Heart left ventricle (tissue), 16 donors: ENCODE data around the gene IL17REL. TPM values are rescaled to one million over a fixed set of nuclear protein-coding genes. Genes with fewer than 3 reads are reported as not detected.

Experiments used
- ATAC-seq, 4 donors: fragments of 200-7000 bp; cut with Tn5 transposase; one replicate each; pipeline ENCODE4 v1.9.1; 2020 to 2022; ENCODE audit warnings: moderate library complexity in 4 of 4, mild to moderate bottlenecking in 3 of 4, moderate number of reproducible peaks in 1 of 4
- DNase-seq, 5 donors: peaks; one replicate each; pipeline ENCODE4 v3.0.0-alpha.2; 2020
- H3K27ac ChIP-seq, 12 donors: fragments of 200-600 bp; sonication (generic) in 4 of 12; one replicate each; pipeline versions ENCODE4 v1.5.0 to v1.8.0; 2016 to 2022; ENCODE audit warnings: mild to moderate bottlenecking in 2 of 12
- H3K27me3 ChIP-seq, 9 donors: fragments of 200-600 bp; sonication (generic) in 2 of 9; one replicate each; pipeline versions ENCODE4 v1.5.1 to v1.8.0; 2016 to 2022; ENCODE audit warnings: mild to moderate bottlenecking in 3 of 9
- H3K36me3 ChIP-seq, 9 donors: fragments of 200-600 bp; sonication (generic) in 2 of 9; one replicate each; pipeline versions ENCODE4 v1.5.0 to v1.8.0; 2018 to 2022; ENCODE audit warnings: mild to moderate bottlenecking in 2 of 9
- H3K4me1 ChIP-seq, 12 donors: fragments of 200-600 bp; sonication (generic) in 4 of 12; one replicate each; pipeline versions ENCODE4 v1.5.0 to v1.8.0; 2016 to 2022; ENCODE audit warnings: mild to moderate bottlenecking in 3 of 12
- H3K4me3 ChIP-seq, 12 donors: fragments of 200-600 bp; sonication (generic) in 4 of 12; one replicate each; pipeline versions ENCODE4 v1.5.0 to v1.8.0; 2017 to 2022; ENCODE audit warnings: mild to moderate bottlenecking in 9 of 12, moderate library complexity in 4 of 12
- H3K9me3 ChIP-seq, 12 donors: fragments of 200-600 bp; sonication (generic) in 4 of 12; one replicate each; pipeline versions ENCODE4 v1.5.0 to v1.8.0; 2016 to 2022; ENCODE audit warnings: mild to moderate bottlenecking in 1 of 12
- CTCF ChIP-seq, 12 donors: fragments of 200-600 bp; sonication (generic) in 4 of 12; IDR thresholded peaks; one replicate each; pipeline versions ENCODE4 v1.5.0 to v1.8.0; 2018 to 2022; ENCODE audit warnings: antibody characterized with exemption in 12 of 12, mild to moderate bottlenecking in 5 of 12
- POLR2A ChIP-seq, 2 donors: fragments of 450-650 bp; IDR thresholded peaks; one replicate each; pipeline ENCODE4 v1.6.1; 2017; ENCODE audit warnings: antibody characterized with exemption in 2 of 2, mild to moderate bottlenecking in 2 of 2, moderate library complexity in 2 of 2
- WGBS, 4 donors: extraction: QIAGEN DNeasy Blood & Tissue Kit in 2 of 4; methylation state at CpG; one replicate each; pipeline versions ENCODE4 v1.1.5 to v1.1.7; 2013 to 2018; 5-methylcytosine and 5-hydroxymethylcytosine counted together
- intact Hi-C, 10 donors: fragments of 100-400 bp; cut with DNase I; formaldehyde crosslinking; loops; one replicate each; pipeline versions ENCODE4 v1.11.1 to v1.14.2; 2022
- long read RNA-seq, 3 donors: library from polyadenylated mRNA; unstranded; transcript quantifications; one replicate each; pipeline ENCODE4 v2.0.0, GENCODE V29; 2020 to 2021
- polyA plus RNA-seq, 2 donors: library from polyadenylated mRNA; stranded (reverse); fragments of 200-250 nt; gene quantifications; one replicate each; pipeline ENCODE4 v1.2.3, GENCODE V29; 2013
- total RNA-seq, 9 donors: library from RNA; depleted of rRNA in 2 of 9; stranded (reverse); fragments of >200 nt in 2 of 9; fragmentation: NEBNext Ultra II Directional in 3 of 9; extraction: Animal tissue kit (Norgen Biotek cat#: 25700) in 3 of 9; gene quantifications; one replicate each; pipeline versions ENCODE4 v1.1.0 to v1.2.4, GENCODE V29; 2016 to 2023
- donor health status: ischemic (EF 13 %, LVEDD 7.1; RV severe dilation, severe dysfunction).
- donor health status: healthy with polysubstance abuse.
- donor health status: DM: no; HTN: yes; CAD: no.
- donor health status: DM: no; HTN: no; CAD: no.
- donor health status: ischemic (EF 25% LVEDD 6.9; RV normal size, moderate dysfunction).
- donor health status: ischemic (EF 25% LVEDD 5.7; RV mildly dilated, moderate dysfunction).
- donor health status: healthy.
- donor health status: DM: yes; HTN: yes; CAD: no.
- donor health status: ischemic (EF 35%, LVEDD 5.7; RV mildly dilated, moderate dysfunction).
- donor health status: nonischemic (EF 11% LVEDD 7.7; RV severe dilation, severe dysfunction).
- donor health status: DM: yes; HTN: yes; CAD: no.
- donor health status: PGD.
- donor health status: ischemic (EF 29% LVEDD 5.4; RV normal size, mild dysfunction).
- donor health status: nonischemic (EF 23%, LVEDD 6.1; RV moderate dilation, normal function).

IL17REL gene
- not detected for total RNA-seq
- polyA plus RNA-seq, result not detected
- long read RNA-seq, donor 1, result 0 reads
- long read RNA-seq, donor 2, result 0 reads
- long read RNA-seq, donor 3, result 0 reads

GRCh38 chr22:50012211-50013181 lies at the start of gene IL17REL:
Gene IL17REL (minus strand): TSS chr22:50012765. CDS start chr22:50012646, 119 bp downstream.
- H3K9me3 ChIP-seq, result no peaks in the 10 kb centered on the region
- H3K4me3 ChIP-seq, result no peak within 1 kb of the TSS
- peaks cover 34 to 83% (median 67%) of the 10 kb centered on the region in 9 donors for H3K27me3 ChIP-seq
- H3K4me1 ChIP-seq, result peaks cover 0 to 22% (median 5%) of the 10 kb centered on the region in 12 donors
- H3K27ac ChIP-seq, result no peak within 1 kb of the TSS
- H3K36me3 ChIP-seq, result no peaks in the 10 kb centered on the region
- DNase-seq (peak in 1 of 5 donors; percentile 55), ATAC-seq (peak in 2 of 4 donors; percentile 41 to 43)
- intact Hi-C loops, result no loop called here
- 47 to 74% (median 57%) methylated on average over 19 to 29 of the region's 29 CpGs for WGBS, 4 donors
- peak in 4 of 12 donors; percentile 9 to 24 (median 16) for TF ChIP-seq CTCF (IDR thresholded peaks at IDR 0.05)
- TF ChIP-seq POLR2A (IDR thresholded peaks at IDR 0.05), result no peak

- ATAC-seq (no peak), DNase-seq (no peak)
- H3K9me3 ChIP-seq, result no peaks in the 10 kb centered on the region
- WGBS, 4 donors, result 73 to 78% (median 77%) methylated on average over 12 to 17 of the region's 17 CpGs
- H3K4me1 ChIP-seq, result peaks cover 0 to 18% (median 9%) of the 10 kb centered on the region in 12 donors
- H3K27me3 ChIP-seq, result peaks cover 9 to 44% (median 26%) of the 10 kb centered on the region in 9 donors
- TF ChIP-seq CTCF (IDR thresholded peaks at IDR 0.05) (no peak), POLR2A (IDR thresholded peaks at IDR 0.05) (no peak)
- intact Hi-C loops, result no loop called here
- no peak overlapping the region for H3K4me3 ChIP-seq
- H3K36me3 ChIP-seq, result no peaks in the 10 kb centered on the region
- H3K27ac ChIP-seq, result no peak overlapping the region
These were observed 49.3 kb upstream of the IL17REL start for GRCh38 chr22:50061824-50062355.

- no peak overlapping the region for H3K27ac ChIP-seq
- intact Hi-C loops, result no loop called here
- no peaks in the 10 kb centered on the region for H3K9me3 ChIP-seq
- peaks cover 0 to 18% (median 9%) of the 10 kb centered on the region in 12 donors for H3K4me1 ChIP-seq
- H3K4me3 ChIP-seq, result no peak overlapping the region
- no peaks in the 10 kb centered on the region for H3K36me3 ChIP-seq
- 60 to 82% (median 68%) methylated on average over 19 to 27 of the region's 27 CpGs for WGBS, 4 donors
- H3K27me3 ChIP-seq, result peaks cover 9 to 44% (median 26%) of the 10 kb centered on the region in 9 donors
- ATAC-seq, result no peak
- peak in 1 of 5 donors; percentile 13 for DNase-seq
- TF ChIP-seq CTCF (IDR thresholded peaks at IDR 0.05) (no peak), POLR2A (IDR thresholded peaks at IDR 0.05) (no peak)
These were observed 48.7 kb upstream of the IL17REL start for GRCh38 chr22:50061141-50061823.
